A549 treated with Mapracorat at 1 μM for 4 hours (cell line): ENCODE data around the gene PLXNA2. TPM values are rescaled to one million over a fixed set of nuclear protein-coding genes. Genes with fewer than 3 reads are reported as not detected.

Experiments used
- total RNA-seq: library from RNA; stranded (reverse); fragments of 200-300 nt; extraction: Qiagen RNA extraction; gene quantifications from 5 replicates; pipeline ENCODE4 v1.2.3, GENCODE V29; 2022

PLXNA2 gene
- 2.0 to 2.8 TPM (median 2.3 TPM) in 5 replicates for total RNA-seq

GRCh38 chr1:208243967-208244916, at the start of gene PLXNA2:
Gene PLXNA2 (minus strand): TSS chr1:208244384. CDS start chr1:208217922, 26,462 bp downstream.

